GM18508 (cell line): ENCODE measurements around the gene DAB2.

Source experiments
- ATAC-seq: cut with Tn5 transposase; IDR thresholded peaks from one replicate; pipeline ENCODE4 v1.9.1; 2021; ENCODE audit warnings: moderate number of reproducible peaks; ENCODE audit not compliant: insufficient read depth, unreplicated experiment

DAB2 gene

GRCh38 chr5:39448506-39449128, 23.8 kb upstream of the DAB2 start:
- no peak for ATAC-seq

GRCh38 chr5:39447968-39448367, 23.2 kb upstream of the DAB2 start:
- ATAC-seq: no peak

- ATAC-seq: no peak
These were observed 22.3 kb upstream of the DAB2 start for GRCh38 chr5:39447059-39447458.

GRCh38 chr5:39446231-39446630, 21.5 kb upstream of the DAB2 start:
- ATAC-seq: no peak

- ATAC-seq: no peak
These were observed 19.1 kb upstream of the DAB2 start for GRCh38 chr5:39443911-39444310.

GRCh38 chr5:39442991-39443390, 18.2 kb upstream of the DAB2 start:
- no peak for ATAC-seq

GRCh38 chr5:39441838-39442237, 17.1 kb upstream of the DAB2 start:
- ATAC-seq: no peak

GRCh38 chr5:39440958-39441624, 16.3 kb upstream of the DAB2 start:
- no peak for ATAC-seq

GRCh38 chr5:39440192-39440957, 15.6 kb upstream of the DAB2 start:
- no peak for ATAC-seq

- no peak for ATAC-seq
These were observed 14.9 kb upstream of the DAB2 start for GRCh38 chr5:39439582-39440162.

- no peak for ATAC-seq
These were observed 12.7 kb upstream of the DAB2 start for GRCh38 chr5:39437467-39437866.

- no peak for ATAC-seq
These were observed 9.1 kb upstream of the DAB2 start for GRCh38 chr5:39433848-39434247.

- ATAC-seq: no peak
These were observed 8.1 kb upstream of the DAB2 start for GRCh38 chr5:39432696-39433530.

GRCh38 chr5:39430461-39430860, 5.7 kb upstream of the DAB2 start:
- ATAC-seq: no peak

- ATAC-seq: no peak
These were observed 3.9 kb upstream of the DAB2 start for GRCh38 chr5:39428640-39429039.

- ATAC-seq: no peak
These were observed 2.9 kb upstream of the DAB2 start for GRCh38 chr5:39427633-39428032.

- no peak for ATAC-seq
These were observed 2.4 kb upstream of the DAB2 start for GRCh38 chr5:39427229-39427628.

GRCh38 chr5:39426746-39427105, 1.9 kb upstream of the DAB2 start:
- ATAC-seq: no peak

GRCh38 chr5:39426051-39426745, 1.4 kb upstream of the DAB2 start:
- ATAC-seq: no peak

- ATAC-seq: no peak
These were observed 1.4 kb downstream of the DAB2 start for GRCh38 chr5:39423331-39423751.
